Large intestine (tissue), 3 donors: Measurements from ENCODE around the gene ATL1. TPM values are rescaled to one million over a fixed set of nuclear protein-coding genes. Genes with fewer than 3 reads are reported as not detected.
"Not testable (repeated sequence)": the region's sequence is repeated elsewhere in the genome, so short reads cannot be mapped to it uniquely, and the experiment has no call there.

Source experiments
- DNase-seq, 2 donors: peaks; one replicate each; pipeline versions ENCODE4 v3.0.0 to v3.0.0-alpha.2; 2013
- H3K27ac ChIP-seq: one replicate; pipeline ENCODE4 v1.5.1; 2013; ENCODE audit warnings: low read length
- H3K27me3 ChIP-seq: 2 replicates; pipeline ENCODE4 v1.6.1; 2013; ENCODE audit warnings: low read length; ENCODE audit not compliant: control insufficient read depth, insufficient read depth
- H3K36me3 ChIP-seq: 2 replicates; pipeline ENCODE4 v1.6.1; 2013; ENCODE audit warnings: low read length; ENCODE audit not compliant: control insufficient read depth, insufficient read depth
- H3K4me1 ChIP-seq: one replicate; pipeline ENCODE4 v1.6.1; 2013; ENCODE audit warnings: low read length; ENCODE audit not compliant: control insufficient read depth, insufficient read depth
- H3K4me3 ChIP-seq: one replicate; pipeline ENCODE4 v1.5.1; 2013; ENCODE audit warnings: low read length
- H3K9me3 ChIP-seq: one replicate; pipeline ENCODE4 v1.6.1; 2013; ENCODE audit warnings: mild to moderate bottlenecking, low read depth, low read length, moderate library complexity; ENCODE audit not compliant: control insufficient read depth
- WGBS: methylation state at CpG from one replicate; pipeline ENCODE4 v1.1.5; 2013; ENCODE audit warnings: low lambda C conversion rate; ENCODE audit not compliant: insufficient coverage; 5-methylcytosine and 5-hydroxymethylcytosine counted together
- polyA plus RNA-seq: library from polyadenylated mRNA; unstranded; fragments of 120-200 nt; gene quantifications from one replicate; pipeline ENCODE4 v1.2.1, GENCODE V29; 2013

The ATL1 gene
- polyA plus RNA-seq, 1 donor, result 13.2 TPM

DNA sequence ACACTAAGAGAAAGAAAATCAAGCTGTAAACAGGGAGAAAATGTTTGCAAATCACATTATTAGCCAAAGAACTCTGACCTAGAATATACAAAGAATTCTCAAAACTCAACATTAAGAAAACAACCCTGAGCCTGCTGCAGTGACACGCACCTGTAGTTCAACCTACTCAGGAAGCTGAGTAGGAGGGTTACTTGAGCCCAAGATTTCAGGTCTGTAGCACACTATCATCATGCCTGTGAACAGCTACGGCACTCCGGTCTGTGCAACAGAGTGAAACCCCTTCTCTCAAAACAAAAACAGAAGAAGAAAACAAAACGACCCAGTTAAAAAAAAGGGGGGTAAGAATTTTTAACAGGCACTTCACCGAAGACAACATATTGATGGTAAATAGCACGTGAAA is 87.3 kb downstream of the ATL1 start:
- no peak overlapping the region for H3K27ac ChIP-seq
- H3K9me3 ChIP-seq, result no peaks in the 10 kb centered on the region
- DNase-seq, result no peak
- H3K27me3 ChIP-seq, result no peaks in the 10 kb centered on the region
- H3K4me3 ChIP-seq, result no peak overlapping the region
- WGBS, result 83% methylated on average over 3 of the region's 6 CpGs
- H3K4me1 ChIP-seq, result no peaks in the 10 kb centered on the region
- peaks cover 8% of the 10 kb centered on the region for H3K36me3 ChIP-seq

DNA sequence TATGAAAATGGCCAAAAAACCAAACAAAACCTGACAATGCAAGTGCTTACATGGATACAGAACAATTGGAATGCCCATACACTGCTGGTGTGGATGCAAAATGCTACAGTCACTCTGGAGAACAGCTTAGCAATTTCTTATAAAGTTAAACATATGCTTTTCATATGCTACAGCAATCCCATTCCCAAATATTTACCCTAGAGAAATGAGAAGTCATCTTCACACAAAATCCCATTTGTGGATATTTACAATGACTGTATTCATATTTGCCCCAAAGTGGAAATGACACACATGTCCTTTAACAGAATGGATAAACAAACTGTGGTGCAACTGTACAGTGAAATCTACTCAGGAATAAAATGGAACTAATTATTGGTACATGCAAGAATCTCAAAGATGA is 87.8 kb downstream of the ATL1 start:
- no peak for DNase-seq
- Histone ChIP-seq H3K27me3 (no peaks in the 10 kb centered on the region), H3K4me3 (no peak overlapping the region), H3K9me3 (no peaks in the 10 kb centered on the region), H3K36me3 (peaks cover 9% of the 10 kb centered on the region), H3K27ac (no peak overlapping the region), H3K4me1 (no peaks in the 10 kb centered on the region)

DNA sequence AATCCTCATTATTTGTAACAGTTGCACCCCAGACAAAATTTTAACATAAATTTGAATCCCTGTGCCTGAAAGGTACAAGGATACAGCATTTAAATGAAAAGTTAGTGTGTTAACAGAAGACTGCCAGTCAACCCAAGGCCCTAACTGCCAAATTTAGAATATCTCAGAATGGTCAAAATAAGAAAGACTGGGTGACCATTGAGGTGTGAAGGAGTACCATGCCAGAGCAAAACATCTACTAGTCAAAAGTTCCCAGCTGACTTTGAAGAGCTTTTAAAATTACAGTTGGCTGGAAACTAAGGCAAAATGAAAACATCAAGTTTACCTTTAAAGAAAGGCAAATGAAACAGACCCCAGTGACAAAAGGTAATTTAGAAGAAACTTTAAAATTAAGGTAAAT is 89.7 kb downstream of the ATL1 start:
- peaks cover 4% of the 10 kb centered on the region for H3K36me3 ChIP-seq
- no peaks in the 10 kb centered on the region for H3K9me3 ChIP-seq
- H3K27ac ChIP-seq, result no peak overlapping the region
- no peaks in the 10 kb centered on the region for H3K27me3 ChIP-seq
- no peak overlapping the region for H3K4me3 ChIP-seq
- DNase-seq, result no peak
- H3K4me1 ChIP-seq, result no peaks in the 10 kb centered on the region

DNA sequence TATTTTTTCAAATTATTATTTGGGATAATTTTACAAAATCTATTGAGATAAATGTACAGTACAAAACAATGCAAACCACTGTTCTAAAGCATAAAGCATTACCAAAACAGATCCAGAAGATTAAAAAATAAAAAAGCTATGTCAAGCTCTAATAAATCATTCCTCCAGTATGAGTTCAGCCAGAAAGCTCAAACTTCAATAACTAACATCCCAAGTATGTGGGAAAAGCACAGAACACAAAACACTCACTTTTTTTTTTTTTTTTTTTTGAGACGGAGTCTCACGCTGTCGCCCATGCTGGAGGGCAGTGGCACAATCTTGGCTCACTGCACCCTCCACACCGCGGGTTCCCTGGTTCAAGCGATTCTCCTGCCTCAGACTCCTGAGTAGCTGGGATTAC is 96.8 kb downstream of the ATL1 start:
- WGBS, result no CpG with 5 or more reads among the region's 6 CpGs
- Histone ChIP-seq H3K9me3 (no peaks in the 10 kb centered on the region), H3K4me3 (no peak overlapping the region), H3K4me1 (no peaks in the 10 kb centered on the region), H3K27me3 (no peaks in the 10 kb centered on the region), H3K27ac (no peak overlapping the region), H3K36me3 (peaks cover 10% of the 10 kb centered on the region)
- DNase-seq, result no peak

DNA sequence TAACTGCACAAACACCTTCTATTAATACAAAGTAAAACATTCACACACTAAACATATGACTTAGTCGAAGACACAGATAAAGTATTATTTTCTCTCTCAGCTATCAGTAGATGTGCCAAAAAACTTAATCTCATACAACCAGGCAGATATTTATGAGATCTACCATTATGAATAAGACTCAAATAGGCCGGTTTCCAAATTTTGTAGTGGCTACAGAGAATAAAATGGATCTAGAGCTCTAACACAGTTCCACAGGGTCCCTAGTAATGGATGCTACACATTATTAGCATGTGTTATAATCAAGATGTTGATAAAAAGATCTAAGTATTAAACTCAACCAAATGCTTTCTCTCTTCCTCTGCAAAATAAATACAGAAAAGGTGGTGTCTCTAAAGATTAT is 97.8 kb downstream of the ATL1 start:
- Histone ChIP-seq H3K27me3 (no peaks in the 10 kb centered on the region), H3K27ac (no peak overlapping the region), H3K4me3 (no peak overlapping the region), H3K36me3 (peaks cover 6% of the 10 kb centered on the region), H3K4me1 (no peaks in the 10 kb centered on the region), H3K9me3 (no peaks in the 10 kb centered on the region)
- DNase-seq, result no peak
- 60% methylated on average over 1 of the region's 2 CpGs for WGBS

DNA sequence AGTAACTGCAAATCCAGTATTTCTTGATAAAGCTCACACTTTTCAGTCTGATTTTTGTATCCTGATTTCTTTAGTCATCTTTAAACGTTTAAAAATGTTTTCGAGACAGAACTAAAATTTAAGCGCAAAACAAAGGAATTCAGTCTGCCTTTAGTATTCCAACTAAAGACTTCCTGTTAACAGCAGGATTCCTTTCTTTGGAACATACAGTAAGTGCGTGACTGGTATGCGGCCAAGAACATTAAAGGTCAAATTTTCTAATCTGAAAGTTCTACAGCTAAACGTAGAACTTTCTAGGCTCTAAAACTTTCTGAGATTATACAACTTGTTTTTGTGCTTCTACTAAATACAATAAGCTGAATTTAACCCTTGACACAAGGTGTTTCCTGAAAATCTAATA is 98.3 kb downstream of the ATL1 start:
- Histone ChIP-seq H3K4me3 (no peak overlapping the region), H3K9me3 (no peaks in the 10 kb centered on the region), H3K4me1 (no peaks in the 10 kb centered on the region), H3K27me3 (no peaks in the 10 kb centered on the region), H3K27ac (peak overlapping the region; percentile 12), H3K36me3 (peaks cover 6% of the 10 kb centered on the region)
- WGBS, result 42% methylated on average over 2 of the region's 6 CpGs
- peak in 1 of 2 donors; percentile 18 for DNase-seq

DNA sequence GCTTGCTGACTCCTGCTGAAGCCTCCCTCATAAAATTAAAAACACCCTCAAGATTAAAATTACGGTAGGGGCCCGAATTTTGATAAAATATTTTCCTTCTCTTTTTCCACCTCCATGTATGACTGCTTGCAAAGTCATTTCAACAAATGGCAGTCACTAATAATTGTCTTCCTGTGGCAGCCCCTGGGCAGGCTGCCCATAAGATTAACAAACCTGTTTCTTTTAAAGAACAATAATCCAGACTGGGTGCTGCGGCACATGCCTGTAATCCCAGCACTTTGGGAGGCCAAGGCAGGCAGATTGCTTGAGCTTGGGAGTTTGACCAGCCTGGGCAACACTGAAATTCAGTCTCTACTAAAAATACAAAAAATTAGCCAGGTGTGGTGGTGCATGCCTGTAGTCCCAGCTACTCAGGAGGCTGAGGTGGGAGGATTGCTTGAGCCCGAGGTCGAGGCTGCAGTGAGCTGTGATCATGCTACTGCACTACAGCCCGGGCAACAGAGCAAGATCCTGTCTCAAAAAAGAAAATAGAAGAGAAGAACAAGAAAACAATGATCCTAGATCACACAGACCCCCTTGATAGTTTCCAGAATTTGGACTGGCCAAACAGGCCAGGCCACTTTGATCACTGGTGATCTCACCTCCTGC is 99.5 kb downstream of the ATL1 start:
- no peak for DNase-seq
- no CpG with 5 or more reads among the region's 6 CpGs for WGBS
- no peaks in the 10 kb centered on the region for H3K27me3 ChIP-seq
- H3K27ac ChIP-seq, result no peak overlapping the region
- peaks cover 6% of the 10 kb centered on the region for H3K36me3 ChIP-seq
- no peaks in the 10 kb centered on the region for H3K9me3 ChIP-seq
- no peak overlapping the region for H3K4me3 ChIP-seq
- no peaks in the 10 kb centered on the region for H3K4me1 ChIP-seq

DNA sequence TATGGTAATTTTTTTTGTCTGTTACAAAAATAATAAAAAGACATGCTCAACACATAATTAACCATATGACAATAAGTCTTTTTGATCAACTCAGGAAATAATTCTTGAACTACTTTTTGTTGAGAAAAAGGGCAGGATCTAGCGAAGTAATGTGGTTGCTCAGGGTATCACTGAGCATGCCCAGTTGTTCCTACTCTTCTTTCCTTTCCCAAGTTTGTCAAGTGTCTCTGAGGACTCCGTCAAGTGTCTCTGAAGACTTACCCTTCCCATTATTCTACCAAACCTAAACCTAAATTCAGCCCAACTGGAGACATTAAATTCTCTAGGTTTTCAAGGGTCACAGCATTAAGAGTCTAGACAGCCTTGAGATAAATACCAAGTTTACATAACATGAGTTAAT is 104.6 kb downstream of the ATL1 start:
- H3K4me1 ChIP-seq, H3K36me3 ChIP-seq, DNase-seq, H3K9me3 ChIP-seq, H3K4me3 ChIP-seq, H3K27me3 ChIP-seq, H3K27ac ChIP-seq: not testable (repeated sequence)
- 100% methylated on average over 1 of the region's 2 CpGs for WGBS

DNA sequence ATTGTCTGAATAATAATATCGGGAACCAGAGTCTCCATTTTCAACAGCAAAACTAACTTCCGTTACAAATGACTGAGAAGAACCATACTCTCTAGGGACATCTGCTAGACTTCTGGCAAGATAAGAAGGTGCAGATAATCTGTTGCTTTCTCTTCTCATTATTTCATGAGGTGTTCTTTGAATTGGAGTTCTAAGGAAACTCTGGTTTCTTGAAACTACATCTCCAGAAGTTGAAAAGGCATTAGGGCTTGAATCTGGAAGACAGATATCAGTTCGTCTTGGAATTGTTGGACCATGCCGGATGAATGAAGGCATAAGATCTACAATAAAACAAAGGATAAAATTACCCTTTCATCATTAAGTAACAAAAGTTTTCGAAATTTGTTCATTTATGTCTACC is 105.4 kb downstream of the ATL1 start:
- not testable (repeated sequence) for DNase-seq, H3K27me3 ChIP-seq, H3K36me3 ChIP-seq, H3K4me3 ChIP-seq, H3K9me3 ChIP-seq, H3K4me1 ChIP-seq, H3K27ac ChIP-seq
- 100% methylated on average over 3 of the region's 5 CpGs for WGBS

DNA sequence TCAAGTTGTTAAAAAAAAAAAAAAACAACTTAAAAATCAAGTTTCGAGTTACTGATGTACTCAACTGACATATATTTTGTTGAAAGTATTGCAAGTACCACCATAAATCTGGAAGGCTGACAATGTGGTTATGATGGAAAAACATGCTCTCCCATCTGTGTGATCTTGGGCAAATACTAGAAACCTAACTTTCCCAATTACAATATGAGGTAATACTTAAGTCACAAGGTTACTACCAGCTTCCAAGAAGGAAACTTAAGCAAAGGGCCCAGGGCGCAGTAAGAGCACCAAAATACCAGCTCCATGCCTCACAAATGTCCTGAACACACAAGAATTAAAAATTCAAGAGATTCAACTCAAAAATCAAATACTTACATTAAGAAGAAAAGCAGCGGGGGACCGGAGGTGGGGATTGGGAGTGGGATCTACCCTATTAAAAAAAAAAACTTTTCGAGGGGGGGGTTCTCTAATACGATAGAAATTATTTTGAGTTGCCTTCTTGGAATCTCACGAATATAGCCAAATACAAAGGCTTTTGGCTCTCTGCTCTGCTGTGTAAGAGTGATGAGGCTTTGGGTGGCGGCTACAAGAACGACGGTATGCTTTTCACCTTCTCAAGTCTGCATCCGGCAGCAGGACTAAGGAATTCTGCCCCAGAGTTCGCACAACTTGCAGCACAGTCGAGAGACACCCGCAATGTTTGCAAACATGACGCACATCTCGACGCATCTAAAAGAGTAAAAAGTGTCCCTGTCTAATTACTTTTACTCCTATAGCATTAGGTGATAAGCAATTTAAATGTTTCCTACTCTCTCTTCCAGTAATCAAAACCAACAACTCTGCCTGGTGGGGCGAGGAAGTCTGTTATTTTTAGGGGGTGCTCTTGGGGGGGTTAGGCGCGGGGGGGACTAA is 107.1 kb downstream of the ATL1 start:
- H3K9me3 ChIP-seq, result no peaks in the 10 kb centered on the region

DNA sequence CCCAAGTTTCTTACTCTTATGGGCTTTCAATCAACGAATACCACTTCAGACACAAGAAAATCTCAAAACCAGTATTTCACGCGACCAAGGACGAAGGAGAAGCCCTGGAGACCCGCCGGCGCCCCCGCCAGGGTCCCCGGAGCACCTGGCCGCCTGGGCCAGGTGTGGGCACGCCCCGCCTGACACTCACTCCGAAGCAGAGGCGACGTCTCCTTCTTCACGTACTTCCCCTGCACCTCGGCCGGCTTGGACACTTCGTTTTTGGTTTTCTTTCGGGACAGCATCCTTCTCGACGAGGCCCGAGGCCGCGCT is 107.7 kb downstream of the ATL1 start:
- no CpG with 5 or more reads among the region's 25 CpGs for WGBS
- Histone ChIP-seq H3K27me3 (no peaks in the 10 kb centered on the region), H3K4me3 (peak overlapping the region; percentile 76), H3K27ac (peak overlapping the region; percentile 77), H3K36me3 (peaks cover 3% of the 10 kb centered on the region), H3K9me3 (no peaks in the 10 kb centered on the region), H3K4me1 (no peaks in the 10 kb centered on the region)
- DNase-seq, result peak in 1 of 2 donors; percentile 13

More for the DNA sequence above, 107.1 kb downstream of the ATL1 start:
- peaks cover 3% of the 10 kb centered on the region for H3K36me3 ChIP-seq
- no peaks in the 10 kb centered on the region for H3K27me3 ChIP-seq
- H3K27ac ChIP-seq, result peak overlapping the region; percentile 77
- DNase-seq, result peak; percentile 39 to 68
- 5% methylated on average over 6 of the region's 20 CpGs for WGBS
- H3K4me3 ChIP-seq, result peak overlapping the region; percentile 76
- no peaks in the 10 kb centered on the region for H3K4me1 ChIP-seq
